ENCODE results near the gene ANAPC15.

DNA sequence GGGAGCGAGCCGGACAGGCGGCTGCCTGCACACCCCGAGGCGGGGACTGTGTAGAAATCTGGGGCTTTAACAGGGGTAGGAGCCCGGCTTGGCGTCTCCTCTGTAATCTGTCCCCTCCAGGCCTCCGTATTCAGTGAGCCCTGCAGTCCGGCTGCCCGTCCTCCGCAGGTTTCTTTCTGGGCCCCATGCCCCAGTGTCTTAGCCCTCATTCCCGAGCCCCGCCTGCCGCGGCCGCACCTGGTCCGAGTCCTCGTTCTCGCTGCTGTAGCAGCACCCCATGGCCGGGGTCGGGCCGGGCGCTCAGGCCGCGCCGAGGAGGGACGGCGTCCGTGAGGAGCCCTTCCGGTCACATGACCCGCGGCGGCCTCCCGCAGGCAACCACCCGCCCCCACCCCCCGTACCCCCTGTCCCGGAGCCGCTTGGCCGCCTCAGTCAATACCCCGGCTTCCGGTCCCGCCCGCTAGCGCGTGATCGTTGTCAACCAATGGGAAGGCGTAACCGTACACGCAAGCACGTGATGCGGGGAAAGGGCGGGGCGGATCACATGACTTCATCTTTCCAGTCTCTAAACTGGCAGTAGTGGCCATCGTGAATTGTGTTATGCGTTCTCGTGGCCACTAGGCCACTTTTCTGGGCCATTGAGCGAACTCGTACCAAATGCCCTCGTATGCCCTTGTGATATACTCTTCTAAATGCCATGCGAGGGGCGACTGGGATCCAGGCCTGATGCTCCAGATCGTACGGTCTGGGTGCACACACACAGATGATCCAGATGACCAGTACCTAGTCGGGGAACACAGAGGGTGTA, 9.3 kb downstream of the ANAPC15 start, which contains the start of gene LAMTOR1:
- TF ChIP-seq CTCF (IDR thresholded peaks at IDR 0.05; ENCODE audit: insufficient read depth, low read length, poor library complexity, severe bottlenecking) (no peak), EZH2phosphoT487 (conservative IDR thresholded peaks at IDR 0.05; ENCODE audit: low read length) (no peak)

Measured in SU-DHL-6 (cell line).